Hindlimb muscle (tissue), 1 donor: ENCODE measurements around the gene PDXP. TPM values are rescaled to one million over a fixed set of nuclear protein-coding genes. Genes with fewer than 3 reads are reported as not detected.
A peak's percentile ranks its signal among the peaks of the same experiment; 100 is the strongest.
"Not testable (repeated sequence)": the region's sequence is repeated elsewhere in the genome, so short reads cannot be mapped to it uniquely, and the experiment has no call there.

Experiments
- DNase-seq: peaks from one replicate; pipeline ENCODE4 v3.0.0-alpha.2; 2013
- polyA plus RNA-seq: library from polyadenylated mRNA; unstranded; fragments of 120-200 nt; gene quantifications from one replicate; pipeline ENCODE4 v1.2.1, GENCODE V29; 2013; ENCODE audit not compliant: insufficient read length

The PDXP gene
- polyA plus RNA-seq, 1 donor = 12.6 TPM

DNA sequence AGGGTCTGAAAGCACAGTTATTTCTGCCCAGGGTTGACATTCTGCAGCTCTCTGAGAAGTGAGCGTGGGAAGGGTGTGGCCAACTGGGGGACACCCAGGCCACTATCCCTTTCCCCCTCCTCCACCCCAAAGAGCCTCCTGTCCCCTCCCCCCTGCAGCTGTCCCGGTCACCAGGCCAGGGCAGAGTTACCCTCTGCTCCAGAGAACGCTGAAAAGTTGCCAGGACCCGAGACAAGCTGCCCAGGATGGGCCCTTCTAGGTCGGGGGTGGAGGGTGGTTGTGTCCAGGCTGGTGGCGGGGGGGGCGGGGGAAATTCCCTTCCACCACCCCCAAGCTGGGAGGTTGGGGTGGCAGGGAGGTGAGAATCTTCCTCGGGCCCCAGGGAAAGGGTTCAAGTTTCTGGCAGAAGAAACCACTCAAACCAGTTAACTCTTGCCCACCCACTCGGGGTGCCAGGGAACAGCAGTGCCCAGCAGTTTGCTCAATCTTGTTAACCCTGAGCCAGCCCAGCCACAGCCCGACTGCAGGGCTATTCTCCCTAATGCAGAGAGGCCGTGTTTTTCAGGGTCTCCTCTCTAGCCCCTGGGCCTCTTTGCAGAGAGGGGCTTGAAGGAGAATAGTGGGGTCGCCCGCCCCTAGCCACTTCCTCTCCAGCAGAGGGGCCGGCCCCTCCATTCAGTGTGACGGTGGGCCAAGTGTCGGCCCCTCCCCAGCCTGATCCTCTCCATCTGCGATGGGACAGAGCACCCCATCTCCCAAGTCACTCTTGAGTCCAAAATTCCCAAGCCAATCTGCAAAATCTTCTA is 17.6 kb downstream of the PDXP start:
- DNase-seq = peak; percentile 54

DNA sequence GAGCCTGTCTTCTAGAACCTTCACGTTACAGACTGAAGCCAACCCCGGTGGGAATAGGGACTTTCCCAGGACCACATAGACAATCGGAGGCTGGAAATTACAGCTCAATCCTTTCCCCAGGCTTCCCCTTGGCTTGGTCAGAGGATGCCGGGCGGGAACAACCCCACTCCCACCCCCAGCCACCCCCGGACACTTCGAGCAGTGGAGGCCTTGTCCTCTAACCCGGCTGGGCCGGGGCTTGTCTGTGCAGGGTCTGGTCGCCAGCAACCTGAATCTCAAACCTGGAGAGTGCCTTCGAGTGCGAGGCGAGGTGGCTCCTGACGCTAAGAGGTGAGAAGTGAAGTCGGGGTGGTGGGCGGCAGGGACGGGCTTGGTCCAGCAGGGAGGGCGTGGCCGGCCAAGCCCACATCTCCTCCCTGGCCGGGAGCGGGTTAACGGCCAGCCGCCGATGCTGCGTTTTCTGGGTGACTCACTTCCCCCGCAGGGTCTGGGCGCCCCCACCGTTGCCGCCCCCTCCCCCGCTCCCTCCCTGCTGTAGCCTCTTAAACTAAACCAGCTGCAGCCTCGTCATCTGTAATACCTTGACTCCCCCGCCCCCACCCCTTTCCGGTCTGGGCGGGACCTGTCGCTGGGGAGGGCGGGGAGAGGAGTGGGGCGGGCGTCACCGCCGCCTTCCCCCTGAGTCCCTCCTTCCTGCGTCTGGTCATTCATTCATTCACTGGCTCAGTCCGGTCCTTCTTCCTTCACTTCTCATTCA is 18.4 kb downstream of the PDXP start:
- peak; percentile 88 for DNase-seq

- no peak for DNase-seq
These were observed 19.0 kb downstream of the PDXP start for GRCh38 chr22:37677493-37677974.

- DNase-seq = no peak
These were observed 19.8 kb downstream of the PDXP start for GRCh38 chr22:37678372-37678771.

DNA sequence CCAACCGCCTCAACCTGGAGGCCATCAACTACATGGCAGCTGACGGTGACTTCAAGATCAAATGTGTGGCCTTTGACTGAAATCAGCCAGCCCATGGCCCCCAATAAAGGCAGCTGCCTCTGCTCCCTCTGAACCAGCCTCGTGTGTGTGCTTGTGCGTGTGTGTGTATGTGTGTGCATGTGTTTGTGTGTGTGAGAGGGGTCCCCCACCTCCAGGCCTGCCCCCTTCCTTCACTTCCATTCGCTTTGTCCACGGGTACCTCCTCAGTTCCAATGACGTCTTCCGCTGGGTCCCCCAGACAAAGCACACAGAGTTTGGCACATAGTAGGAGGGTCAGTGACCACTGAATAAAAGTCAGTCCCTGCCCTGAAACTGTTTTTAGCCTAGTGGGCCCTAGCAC is 21.1 kb downstream of the PDXP start:
- DNase-seq = no peak

DNA sequence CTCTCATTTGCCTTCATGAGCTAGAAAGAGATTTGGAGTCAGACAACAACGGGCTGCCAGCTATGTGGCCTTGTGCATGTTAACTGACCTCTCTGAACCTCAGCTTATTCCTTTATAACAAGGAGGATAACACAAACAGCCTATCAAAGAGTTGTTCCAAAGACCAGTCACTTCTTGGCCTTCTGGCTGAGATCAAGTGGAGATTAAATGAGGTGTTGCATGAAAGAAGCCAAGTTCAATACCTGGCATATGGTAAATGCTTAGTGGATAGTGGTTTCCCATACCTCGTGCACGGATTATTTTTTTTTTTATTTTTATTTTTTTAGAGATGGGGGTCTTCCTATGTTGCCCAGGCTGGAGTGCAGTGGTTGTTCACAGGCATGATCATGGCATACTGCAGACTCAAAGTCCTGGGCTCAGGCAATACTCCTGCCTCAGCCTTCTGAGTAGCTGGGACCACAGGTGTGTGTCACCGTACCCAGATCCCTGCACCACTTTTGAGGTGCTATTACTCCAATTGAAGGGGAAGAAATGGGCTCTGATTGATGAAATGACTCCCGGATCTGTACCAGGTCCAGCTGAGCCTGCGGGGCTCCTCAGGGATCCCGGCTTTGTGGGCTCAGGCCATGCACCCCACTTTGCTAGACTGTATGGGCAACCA is 21.8 kb downstream of the PDXP start:
- no peak for DNase-seq

DNA sequence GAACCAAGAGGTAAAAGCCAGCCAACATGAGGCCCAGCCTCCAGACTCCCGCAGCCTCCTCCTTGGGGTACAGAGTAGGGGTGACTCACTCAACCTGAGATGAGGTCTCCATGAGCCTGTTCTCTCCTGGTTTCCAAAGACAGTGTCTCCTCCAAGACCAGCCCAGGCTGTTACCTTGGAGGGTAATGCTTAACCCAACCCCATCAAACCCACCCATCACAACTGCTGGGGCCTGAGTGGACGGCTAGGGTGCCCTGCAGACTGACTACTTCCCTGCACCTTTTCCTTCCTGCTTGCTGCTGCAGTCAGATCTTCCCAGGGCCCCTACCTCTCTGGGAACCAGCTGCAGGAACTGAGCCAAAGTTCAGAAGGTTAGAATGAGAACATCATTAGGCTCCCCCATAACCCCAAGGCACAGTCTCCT is 22.5 kb downstream of the PDXP start:
- no peak for DNase-seq

- peak; percentile 68 for DNase-seq
These were observed 23.1 kb downstream of the PDXP start for GRCh38 chr22:37681556-37682049.

GRCh38 chr22:37684803-37685615 is 26.5 kb downstream of the PDXP start:
- no peak for DNase-seq

DNA sequence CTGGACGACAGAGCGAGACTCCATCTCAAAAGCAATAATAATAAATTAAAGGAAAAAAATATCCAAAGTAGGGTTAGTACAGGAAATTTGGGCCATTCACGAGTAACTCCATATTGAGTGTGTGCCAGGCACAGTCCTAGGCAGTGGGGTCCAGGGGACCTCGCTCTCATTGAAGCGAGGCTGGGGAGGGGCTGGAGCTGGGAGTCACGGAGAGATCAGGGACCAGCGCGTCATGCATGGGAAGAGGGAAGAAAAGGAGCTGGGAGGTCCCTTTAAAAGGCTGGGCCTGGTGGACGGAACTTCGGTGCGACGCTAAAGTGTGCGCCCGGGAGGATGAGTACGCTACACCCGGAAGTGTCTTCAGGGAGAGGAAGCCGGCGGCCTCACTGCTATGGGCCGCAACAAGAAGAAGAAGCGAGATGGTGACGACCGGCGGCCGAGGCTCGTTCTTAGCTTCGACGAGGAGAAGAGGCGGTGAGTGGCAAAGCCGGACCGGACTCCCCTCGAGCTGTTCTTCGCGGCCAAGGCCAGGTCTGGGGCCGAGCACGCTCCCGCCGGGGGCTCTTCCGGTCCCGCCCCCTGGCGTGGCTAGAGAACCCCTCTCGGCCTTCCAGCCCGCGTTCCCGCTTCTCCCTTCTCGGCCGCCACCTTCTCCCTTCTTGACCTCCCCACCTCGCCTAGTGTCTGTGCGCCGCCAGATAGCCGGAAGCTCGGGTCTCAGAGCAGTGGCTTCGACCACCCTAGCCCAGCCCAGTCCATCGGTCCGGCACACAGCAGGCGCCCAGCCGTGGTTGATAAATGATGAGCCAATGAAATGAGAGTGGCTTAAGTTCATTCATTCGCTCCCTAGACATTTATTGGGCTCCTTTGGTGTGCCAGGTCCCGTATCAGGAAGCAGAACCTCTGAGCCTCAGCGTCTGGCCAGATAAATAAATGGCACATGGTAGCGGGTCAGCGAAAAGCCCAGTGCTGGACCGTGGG is 27.8 kb downstream of the PDXP start, which contains the start of gene NOL12:
Gene NOL12 (plus strand): TSS at position 342 of the 981 bp plus-strand sequence. CDS start 50 bp downstream, at position 392.
- DNase-seq = peak; percentile 91

- DNase-seq = no peak
These were observed 31.9 kb downstream of the PDXP start for GRCh38 chr22:37690407-37690806.

DNA sequence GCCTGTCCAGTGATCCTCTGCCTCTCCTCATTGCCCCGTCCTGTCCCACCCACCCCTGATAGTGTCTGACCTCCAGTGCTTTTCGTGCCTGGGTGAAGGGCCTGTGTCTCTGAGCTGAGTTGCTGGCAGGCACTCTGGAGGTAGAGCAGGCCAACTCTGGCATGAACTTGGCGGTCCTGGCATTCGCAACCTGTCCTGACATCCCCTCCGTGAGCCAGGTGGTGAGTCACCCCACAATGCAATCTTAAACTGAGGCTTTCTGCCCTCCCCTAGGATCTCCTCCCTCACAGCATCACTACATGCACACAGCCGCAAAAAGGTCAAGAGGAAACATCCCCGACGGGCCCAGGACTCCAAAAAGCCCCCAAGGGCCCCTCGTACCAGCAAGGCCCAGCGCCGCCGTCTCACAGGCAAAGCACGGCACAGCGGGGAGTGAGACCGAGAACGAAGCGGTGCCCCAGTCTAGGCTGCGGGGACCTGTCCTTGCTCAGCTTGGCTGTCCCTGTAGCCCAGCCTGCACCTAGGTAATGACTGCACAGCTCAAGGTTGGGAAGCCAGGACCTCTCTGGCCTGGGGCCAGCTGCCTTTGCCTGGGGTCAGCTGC is 32.5 kb downstream of the PDXP start:
- DNase-seq = no peak

DNA sequence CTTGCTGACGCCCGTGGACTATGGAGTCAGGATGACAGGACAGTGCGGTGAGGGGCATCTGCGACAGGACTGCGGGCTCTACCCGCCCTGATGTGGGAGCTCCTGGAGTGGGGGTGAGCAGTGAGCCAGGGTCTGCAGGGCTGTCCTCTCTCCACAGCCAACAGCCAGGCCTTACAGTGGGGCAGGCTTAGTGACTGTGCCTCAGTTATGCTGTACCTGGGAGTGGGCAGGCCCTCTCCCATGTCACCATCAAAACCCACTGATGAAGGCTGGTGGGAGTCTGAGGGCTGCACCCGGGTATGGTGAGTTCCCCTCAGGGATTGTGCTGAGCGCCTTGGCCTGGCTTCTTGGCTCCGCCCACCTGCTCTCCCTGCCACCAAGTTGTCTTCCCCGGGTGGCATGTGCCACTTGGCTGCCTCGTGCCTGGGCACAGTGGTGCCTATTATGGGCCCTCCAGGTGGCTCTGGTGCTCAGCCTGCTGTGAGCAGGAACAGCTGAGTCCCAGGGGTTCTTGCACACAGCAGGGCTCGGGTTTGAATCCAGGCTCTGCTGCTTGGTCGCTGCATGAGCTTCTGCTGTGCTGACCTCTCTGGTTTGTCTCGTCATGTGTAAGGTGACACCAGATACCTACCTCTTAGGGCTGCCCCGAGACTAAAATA is 34.2 kb downstream of the PDXP start:
- DNase-seq = no peak

DNA sequence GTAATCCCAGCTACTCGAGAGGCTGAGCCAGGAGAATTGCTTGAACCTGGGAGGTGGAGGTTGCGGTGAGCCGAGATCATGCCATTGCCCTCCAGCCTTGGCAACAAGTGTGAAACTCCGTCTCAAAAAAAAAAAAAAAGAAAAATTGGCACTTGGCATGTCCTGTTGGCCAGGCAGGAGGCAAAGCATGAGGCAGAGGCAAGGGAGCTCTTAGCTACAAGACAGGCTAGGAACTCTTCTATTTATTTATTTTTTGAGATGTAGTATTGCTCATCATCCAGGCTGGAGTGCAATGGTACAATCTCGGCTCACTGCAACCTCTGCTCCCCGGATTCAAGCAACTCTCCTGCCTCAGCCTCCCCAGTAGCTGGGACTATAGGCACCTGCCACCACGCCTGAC is 35.6 kb downstream of the PDXP start:
- not testable (repeated sequence) for DNase-seq

DNA sequence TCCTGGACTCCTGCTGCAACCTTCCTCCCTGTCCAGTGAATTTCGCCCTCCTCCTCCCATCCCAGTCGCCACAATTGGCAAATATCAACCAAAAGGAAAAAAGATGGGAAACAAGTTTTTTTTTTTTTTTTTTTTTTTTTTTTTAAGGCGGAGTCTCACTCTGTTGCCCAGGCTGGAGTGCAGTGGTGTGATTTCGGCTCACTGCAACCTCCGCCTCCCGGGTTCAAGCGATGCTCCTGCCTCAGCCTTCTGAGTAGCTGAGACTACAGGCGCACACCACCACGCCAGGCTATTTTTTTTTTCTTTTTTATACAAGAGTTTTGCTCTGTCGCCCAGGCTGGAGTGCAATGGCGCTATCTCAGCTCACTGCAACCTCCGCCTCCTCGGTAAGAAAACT is 37.7 kb downstream of the PDXP start:
- not testable (repeated sequence) for DNase-seq

- DNase-seq = peak; percentile 89
These were observed 38.4 kb downstream of the PDXP start, which contains the start of gene TRIOBP for GRCh38 chr22:37696657-37697537. Gene TRIOBP (plus strand): TSS chr22:37697048. CDS start chr22:37701366, 4,318 bp downstream.

DNA sequence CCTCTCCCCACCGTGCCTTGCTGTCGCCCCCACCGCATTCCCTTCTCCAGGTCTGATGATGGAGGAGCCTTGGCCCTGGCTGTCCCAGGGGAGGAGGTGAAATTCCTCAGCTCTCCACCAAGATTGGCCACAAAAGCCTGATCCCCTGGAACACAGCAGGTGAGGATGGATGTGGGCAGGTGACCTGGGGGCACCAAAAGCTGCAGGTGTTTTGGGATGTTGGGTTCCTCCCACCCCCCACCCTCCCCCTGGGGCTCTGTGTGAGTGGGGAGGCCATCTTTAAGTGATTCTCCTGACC is 39.0 kb downstream of the PDXP start:
- DNase-seq = no peak

DNA sequence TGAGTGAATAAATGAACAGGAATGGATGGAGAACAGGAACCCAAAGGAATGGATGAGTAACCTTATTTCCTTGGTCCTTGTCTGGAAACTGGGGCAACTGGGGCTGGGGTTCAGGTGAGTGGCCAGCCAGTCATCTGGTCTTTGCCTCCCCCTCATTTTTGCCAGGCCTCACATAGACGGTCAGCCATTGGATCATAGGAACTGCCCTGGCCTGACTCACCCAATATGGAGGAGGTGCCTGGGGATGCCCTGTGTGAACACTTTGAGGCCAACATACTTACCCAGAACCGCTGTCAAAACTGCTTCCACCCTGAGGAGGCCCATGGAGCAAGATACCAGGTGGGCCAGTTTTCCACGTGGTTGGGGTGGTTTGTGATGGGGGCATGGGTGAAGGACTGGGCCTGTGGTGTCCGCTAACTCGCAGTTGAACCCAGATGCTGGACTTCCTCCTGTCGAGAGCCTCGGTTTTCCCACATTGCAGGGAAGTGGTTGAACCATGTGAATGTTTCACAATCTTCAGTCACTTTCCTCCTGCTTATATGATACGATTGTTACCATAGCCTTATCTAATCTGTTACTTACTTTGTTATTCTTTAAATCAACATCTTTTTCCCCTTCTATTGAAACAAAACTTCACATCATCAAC is 42.7 kb downstream of the PDXP start:
- no peak for DNase-seq
